Hypothalamus (tissue), 51 donors: Measurements from ENCODE around the gene ARHGEF3.
A peak's percentile ranks its signal among the peaks of the same experiment; 100 is the strongest.

Source experiments
- DNase-seq, 51 donors: peaks; one replicate each; lab custom pipeline; 2025; lab: John Stamatoyannopoulos, UW

Gene ARHGEF3

GRCh38 chr3:56796996-56797395 lies 4.8 kb downstream of the ARHGEF3 start:
- DNase-seq = no peak

DNA sequence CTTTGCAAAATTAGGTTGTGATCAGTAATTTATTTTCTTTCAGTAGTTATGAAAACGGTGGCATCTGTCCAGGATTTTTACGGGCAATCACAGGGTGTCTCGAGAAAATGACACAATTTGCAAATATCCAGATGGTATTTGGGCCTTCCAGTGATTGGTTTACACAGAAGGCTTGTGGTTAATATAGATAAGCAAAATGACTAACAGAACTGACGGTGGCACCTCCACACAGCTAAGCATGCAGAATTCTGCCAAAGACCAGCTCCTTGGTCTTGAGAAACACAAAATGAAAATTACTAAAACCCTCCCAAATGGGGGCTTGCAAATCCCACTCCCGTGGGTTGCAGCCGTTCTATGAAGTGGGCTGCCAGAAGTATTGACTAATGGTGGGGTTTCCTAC lies 5.5 kb downstream of the ARHGEF3 start:
- no peak for DNase-seq

DNA sequence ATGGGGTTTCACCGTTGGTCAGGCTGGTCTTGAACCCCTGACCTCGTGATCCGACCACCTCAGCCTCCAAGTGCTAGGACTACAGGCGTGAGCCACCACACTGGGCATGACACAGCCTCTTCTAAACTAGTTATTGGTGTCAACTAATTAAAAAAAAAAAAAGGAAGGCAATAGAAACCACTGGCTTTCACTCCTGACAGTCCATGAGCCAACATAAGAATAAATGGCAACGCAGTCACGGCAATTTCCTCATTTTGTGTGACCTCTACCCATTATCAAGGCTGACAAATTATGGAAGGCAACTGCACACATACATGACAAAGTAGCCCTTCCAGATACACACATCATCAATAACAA lies 5.9 kb downstream of the ARHGEF3 start:
- no peak for DNase-seq

GRCh38 chr3:56795097-56795828 lies 6.5 kb downstream of the ARHGEF3 start:
- no peak for DNase-seq

DNA sequence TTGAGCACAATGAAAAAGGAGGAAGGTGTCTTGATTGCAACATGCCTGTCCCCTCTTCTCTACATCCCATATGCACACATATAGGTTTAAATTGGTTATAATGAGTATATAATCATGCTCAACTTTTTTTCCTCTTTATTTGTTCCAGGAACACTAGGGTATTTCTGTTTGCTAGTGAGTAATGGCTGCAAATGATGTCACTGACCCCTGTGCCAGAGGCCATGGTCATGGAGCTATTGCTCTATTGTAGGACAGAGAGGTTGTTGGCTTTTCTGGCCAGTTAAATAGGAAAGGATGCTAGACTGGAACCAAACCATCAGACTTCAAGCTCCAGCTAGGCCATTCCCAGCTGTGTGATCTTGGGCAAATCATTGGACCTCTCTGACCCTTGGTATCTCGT lies 9.6 kb downstream of the ARHGEF3 start:
- no peak for DNase-seq

DNA sequence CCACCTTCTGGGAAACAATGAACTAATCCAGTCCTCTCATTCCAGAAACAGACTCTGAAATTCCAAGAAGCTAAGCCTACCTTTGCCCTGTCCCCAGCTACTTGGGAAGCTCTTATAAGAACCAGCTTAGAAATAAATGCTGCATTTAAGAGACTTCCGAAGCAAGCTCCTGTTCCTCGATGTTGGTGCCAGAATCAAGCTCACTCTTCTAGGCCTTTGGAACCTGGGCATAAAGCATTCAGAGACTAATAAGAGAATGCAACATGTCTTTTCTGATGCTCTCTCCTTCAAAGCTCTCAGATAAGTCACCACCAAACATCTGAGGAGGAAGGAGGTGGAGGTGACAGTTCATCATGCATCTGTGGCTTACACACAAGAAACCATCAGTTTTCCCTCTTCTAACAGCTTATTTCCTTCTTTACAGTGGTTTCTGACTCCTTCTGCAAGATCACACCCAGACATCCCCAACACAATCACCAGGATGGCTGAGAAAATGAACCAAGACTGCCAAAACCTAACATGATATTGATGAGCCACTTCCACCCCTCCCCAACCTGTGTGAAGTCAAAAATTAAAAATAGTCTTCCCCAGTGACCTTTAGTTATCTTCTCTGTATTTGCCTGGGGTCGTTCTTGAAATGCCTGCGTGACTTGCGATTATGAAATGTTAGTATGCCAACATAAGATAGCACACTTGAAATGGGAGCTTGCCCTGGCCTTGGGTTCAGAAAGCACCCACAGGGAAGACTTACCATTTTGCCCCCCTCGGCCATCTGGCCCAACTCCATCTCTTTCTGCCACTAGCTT lies 11.5 kb downstream of the ARHGEF3 start:
- no peak for DNase-seq

DNA sequence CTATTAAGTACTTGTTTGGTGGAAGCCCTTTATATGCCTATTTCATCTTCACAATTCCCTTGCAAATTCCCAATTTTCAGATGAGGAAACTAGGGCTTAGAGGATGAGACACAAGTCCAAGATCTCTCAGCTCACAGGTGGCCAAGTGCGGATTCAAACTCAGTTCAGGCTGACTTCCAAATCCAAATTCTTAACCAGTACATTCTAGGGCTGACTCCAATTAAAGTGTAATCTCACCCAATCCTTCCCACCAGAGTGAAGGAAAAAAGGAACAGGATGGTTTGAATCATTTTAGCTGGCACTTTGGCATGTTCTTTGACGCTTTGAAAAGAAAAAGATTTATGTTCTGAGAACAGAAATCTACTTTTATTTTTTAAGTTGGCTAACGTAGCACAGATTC lies 12.7 kb downstream of the ARHGEF3 start:
- no peak for DNase-seq

DNA sequence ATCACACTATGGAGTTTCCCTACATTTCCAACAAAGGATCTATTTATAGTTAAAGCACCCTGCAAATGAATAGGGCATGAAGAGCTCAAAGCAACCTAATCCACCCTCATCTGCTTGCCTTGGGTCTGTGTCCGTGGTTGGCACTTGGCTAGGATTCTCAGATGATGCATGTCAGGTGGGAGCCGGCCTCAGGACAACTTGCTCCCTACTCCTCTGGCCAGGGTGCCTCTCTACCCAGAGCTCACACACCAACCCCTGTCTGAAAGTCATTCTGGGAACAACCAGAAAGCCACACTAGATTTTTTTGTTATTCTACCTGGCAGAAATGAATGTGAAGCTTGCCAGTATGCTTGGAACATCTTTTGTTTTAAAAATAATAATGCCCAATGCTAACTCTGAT lies 13.2 kb downstream of the ARHGEF3 start:
- DNase-seq = no peak

DNA sequence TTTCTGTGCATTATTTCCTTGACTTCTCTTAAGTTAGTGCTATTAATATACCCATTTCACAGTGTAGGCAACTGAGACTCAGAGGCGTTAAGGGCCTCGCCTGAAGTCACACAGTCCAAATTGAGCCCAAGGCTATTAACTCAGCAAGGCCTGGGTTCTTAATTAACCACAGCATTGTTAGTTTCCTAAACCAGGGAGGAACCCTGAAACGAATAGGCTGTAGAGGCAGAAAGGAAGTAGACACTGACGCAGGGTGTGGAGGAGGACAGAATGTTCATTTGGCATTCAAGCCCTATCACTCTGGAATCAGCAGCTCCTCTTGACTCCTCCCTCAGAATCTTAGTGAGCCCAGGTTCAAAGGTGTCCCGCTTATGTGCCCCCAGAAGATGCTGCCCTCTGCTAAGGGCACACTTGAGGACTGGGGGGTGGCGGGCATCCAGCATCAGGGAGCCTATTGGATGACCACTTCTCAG lies 13.9 kb downstream of the ARHGEF3 start:
- no peak for DNase-seq

DNA sequence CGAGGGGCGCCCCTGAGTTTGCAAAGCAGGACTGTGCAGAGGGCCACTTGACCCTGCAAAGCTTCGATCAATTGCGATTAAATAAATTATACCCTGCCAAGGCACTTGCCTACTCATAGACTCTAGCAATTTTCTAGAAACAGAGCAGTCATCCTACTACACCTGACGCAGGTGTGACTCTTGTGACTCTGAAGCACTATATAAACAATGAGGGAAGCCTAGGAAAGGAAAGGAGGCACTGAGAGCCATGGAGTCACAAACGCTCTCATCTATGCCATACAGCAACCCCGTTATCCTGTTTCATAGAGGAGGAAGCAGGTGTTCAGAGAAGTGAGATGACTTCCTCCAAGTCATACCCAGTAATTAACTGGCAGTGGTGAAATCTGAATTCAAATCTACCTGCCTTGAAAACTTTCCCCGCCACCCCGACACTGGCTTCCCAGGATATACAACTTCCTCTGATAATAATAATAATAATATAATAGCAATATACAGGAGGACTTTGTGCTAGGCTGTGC lies 14.4 kb downstream of the ARHGEF3 start:
- DNase-seq = no peak

- DNase-seq = no peak
Observed at GRCh38 chr3:56785499-56785898, 16.2 kb downstream of the ARHGEF3 start.

DNA sequence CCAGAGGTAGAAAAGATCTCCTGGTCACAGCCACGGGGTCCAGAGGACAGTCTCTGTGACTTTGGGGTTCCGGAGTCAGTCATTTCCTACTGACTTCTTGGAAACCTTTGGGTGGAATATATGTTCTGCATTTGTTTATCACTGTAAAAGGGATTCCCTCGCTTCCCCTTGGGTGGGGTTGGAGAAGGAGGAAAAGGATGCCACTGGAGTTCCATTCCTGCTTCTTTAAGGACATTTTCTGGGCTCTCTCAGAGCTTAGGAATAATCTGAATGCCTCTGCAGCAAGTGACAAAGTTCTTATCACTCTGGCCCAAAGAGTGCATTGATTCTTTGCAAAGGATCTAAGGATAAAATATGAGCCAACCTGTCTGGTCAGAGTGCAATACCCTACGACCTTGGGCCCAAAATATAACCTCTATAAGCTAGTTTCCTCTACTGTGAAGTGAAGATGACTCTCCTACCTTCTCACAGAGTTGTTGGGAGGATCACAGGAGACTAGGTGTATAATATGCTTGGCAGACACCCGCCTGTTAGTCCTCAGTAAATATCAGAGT lies 17.2 kb downstream of the ARHGEF3 start:
- DNase-seq = no peak

DNA sequence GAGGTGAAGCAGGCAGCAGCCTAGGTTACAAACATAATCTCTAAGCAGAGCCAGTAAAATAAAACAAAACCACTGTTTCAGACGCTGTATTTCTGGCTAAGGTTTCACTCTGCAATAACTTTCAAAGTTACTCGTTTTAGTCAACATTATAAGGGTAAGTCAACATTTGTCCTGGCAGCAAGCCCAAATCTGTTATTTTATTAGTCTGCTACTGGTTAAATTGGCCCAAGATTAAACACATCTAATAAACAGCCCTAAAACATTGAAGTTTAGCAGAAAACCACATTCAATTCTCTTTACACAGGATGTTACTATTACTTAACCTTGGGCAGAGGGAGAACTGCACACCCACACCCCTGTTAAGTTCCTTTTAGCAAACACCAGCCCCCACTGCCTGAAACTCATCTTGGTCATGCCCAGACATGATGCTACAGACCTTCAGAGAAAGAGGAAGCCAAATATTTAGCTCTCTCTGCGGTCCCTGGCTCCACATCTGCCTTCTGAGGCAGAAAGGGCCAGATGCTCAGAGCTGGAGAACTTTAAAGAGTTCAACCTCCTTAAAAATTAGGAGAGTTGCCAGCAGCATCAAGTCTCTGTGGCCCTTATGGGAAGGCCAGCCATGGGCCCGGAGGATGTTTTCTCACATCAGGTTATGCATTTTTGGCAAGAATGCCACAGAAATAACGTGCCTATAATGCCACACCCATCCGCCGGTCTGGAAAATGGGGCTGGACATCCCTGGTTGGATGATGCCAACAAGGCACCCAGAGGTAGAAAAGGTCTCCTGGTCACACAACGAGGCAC lies 17.9 kb downstream of the ARHGEF3 start:
- DNase-seq = peak in 16 of 51 donors; percentile 7 to 43 (median 22)

GRCh38 chr3:56782906-56783305 lies 18.8 kb downstream of the ARHGEF3 start:
- no peak for DNase-seq

- DNase-seq = no peak
Observed at GRCh38 chr3:56782215-56782614, 19.5 kb downstream of the ARHGEF3 start.

GRCh38 chr3:56781762-56782161 lies 20.0 kb downstream of the ARHGEF3 start:
- DNase-seq = no peak

GRCh38 chr3:56780936-56781335 lies 20.8 kb downstream of the ARHGEF3 start:
- DNase-seq = no peak

DNA sequence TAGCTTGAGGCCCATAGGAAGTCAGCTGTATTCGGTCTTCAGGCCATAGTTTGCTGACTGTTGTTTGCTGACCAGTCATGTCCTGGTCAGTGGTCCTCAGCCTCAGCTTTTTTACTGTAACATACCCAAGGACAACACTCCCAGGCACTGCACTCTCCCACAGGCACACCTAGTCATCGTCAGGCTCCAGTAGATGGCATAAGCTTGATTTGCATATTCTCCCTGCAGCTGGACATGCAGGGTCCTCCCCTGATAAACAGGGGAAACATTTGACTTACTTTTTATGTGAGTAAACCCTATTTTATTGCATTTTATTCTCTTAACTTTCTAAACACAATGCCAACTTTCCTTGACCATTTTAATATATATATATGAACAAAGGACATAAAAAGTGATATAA lies 22.9 kb downstream of the ARHGEF3 start:
- DNase-seq = no peak

GRCh38 chr3:56776556-56776950 lies 25.2 kb downstream of the ARHGEF3 start:
- no peak for DNase-seq

DNA sequence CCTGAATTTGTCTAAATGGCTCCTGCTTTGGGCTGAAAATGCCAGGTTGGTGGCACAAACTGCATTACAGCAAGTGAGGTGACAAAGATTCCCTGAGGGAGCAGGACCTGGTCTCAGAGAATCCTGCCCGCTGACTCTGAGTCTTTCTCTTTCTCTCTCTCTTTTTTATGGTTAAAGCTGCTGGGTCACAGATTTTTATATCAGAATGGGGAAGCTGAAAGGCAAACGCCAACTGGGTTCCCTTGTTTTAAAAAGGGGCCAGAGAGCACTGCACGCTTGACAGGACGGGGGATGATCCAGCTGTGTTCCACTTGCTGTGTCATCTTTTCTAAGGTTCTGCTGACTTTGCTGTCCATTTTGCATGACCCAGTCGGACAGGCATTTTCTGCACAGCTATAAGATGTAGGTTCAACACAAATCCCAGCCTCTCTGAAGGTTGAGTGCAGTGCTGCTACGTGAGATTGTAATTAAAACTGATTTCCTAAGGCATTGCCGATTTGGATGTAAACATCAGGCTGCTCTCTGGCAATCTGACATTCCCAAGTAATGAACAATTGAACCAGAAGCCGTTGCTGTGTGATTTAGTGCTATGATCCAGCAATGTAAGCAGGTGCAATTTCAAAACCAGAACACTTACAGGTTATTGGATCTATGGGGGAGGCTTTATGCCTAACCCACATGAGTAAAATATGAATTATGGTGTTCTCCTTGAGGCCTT lies 25.8 kb downstream of the ARHGEF3 start:
- peak in 6 of 51 donors; percentile 13 to 72 (median 30) for DNase-seq
